HCT116 (cell line): ENCODE results near the gene KXD1.

Experiments used
- CEBPB ChIP-seq: IDR thresholded peaks from 2 replicates; pipeline ENCODE4 v1.6.1; 2012; ENCODE audit warnings: low read depth
- POLR2A ChIP-seq: IDR thresholded peaks from 2 replicates; pipeline ENCODE4 v1.7.0; 2011; ENCODE audit warnings: borderline replicate concordance; ENCODE audit not compliant: insufficient read depth, insufficient read length; ENCODE audit errors: extremely low read depth
- POLR2AphosphoS5 ChIP-seq: IDR thresholded peaks from 2 replicates; pipeline ENCODE4 v1.6.1; 2011; ENCODE audit warnings: mild to moderate bottlenecking, low read depth, low read length, moderate library complexity
- REST ChIP-seq: IDR thresholded peaks from 2 replicates; pipeline ENCODE4 v1.6.1; 2012; ENCODE audit warnings: low read depth

DNA sequence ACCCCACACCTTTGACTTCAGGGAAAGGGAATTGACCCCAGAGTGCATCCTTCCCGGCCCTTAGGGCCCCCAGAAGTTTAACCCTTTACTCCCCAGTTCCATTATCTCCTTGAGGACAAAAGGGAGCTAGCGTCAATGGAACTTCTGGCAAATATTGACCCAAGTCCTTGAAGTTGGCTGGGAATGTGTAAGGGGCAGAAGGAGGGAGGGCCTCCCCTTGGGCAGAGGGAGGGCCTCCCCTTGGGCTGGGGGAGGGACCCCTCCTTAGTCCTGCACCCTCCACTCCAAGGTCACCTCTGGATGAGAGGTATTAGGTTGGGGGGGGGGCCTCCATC, 52.0 kb downstream of the KXD1 start:
- TF ChIP-seq REST (no peak), POLR2AphosphoS5 (no peak), POLR2A (no peak), CEBPB (no peak)
